ENCODE data around the gene CDC14A.

- no peak for TF ChIP-seq FOXK2 (IDR thresholded peaks at IDR 0.05)
- no peak for TF ChIP-seq ELF4 (IDR thresholded peaks at IDR 0.05)
- no peak for TF ChIP-seq ZNF384 (IDR thresholded peaks at IDR 0.05)
- TF ChIP-seq SP1 (IDR thresholded peaks at IDR 0.05): no peak
- no peak for TF ChIP-seq ARNT (IDR thresholded peaks at IDR 0.05)
- TF ChIP-seq FOXM1 (IDR thresholded peaks at IDR 0.05; ENCODE audit: borderline replicate concordance): no peak
- no peak for TF ChIP-seq LEF1 (IDR thresholded peaks at IDR 0.05; ENCODE audit: borderline replicate concordance)
Measured at GRCh38 chr1:100391675-100392074, 39.4 kb downstream of the CDC14A start.

All from HEK293T (cell line).